ENCODE data around the gene ABO. TPM values are rescaled to one million over a fixed set of nuclear protein-coding genes. Genes with fewer than 3 reads are reported as not detected.

The ABO gene
- total and polyA plus RNA-seq, 2 donors (not counting 3 experiments of a cell fraction or from before 2014, with no cell fraction given): not detected

GRCh38 chr9:133207540-133208170, 67.3 kb downstream of the ABO start:
- Histone ChIP-seq H3K4me2 (ENCODE audit: insufficient read depth, low read length) (no peak overlapping the region), H3K9me1 (replicated peaks; ENCODE audit: control insufficient read depth, extremely low read depth, insufficient read depth, low read length) (no peaks in the 10 kb centered on the region), H2AFZ (ENCODE audit: low read depth, low read length) (no peak overlapping the region), H3K79me2 (ENCODE audit: control insufficient read depth, insufficient read depth, low read length) (no peaks in the 10 kb centered on the region), H3K4me3 (replicated peaks in 1 of 3; ENCODE audit: insufficient read depth in 1 of 3, low read depth in 1 of 3, low read length in 3 of 3) (no peak overlapping the region), H3K27me3 (ENCODE audit: control insufficient read depth in 2 of 2, insufficient read depth in 2 of 2, low read length in 2 of 2) (peaks cover 0 to 2% of the 10 kb centered on the region in 2 experiments), H3K9ac (replicated peaks; ENCODE audit: extremely low read depth, insufficient read depth, low read length) (no peak overlapping the region), H3K36me3 (ENCODE audit: control insufficient read depth in 2 of 2, extremely low read depth in 1 of 2, insufficient read depth in 2 of 2, low read length in 2 of 2) (no peaks in the 10 kb centered on the region), H4K20me1 (replicated peaks; ENCODE audit: control insufficient read depth, extremely low read depth, insufficient read depth, low read length) (no peaks in the 10 kb centered on the region), H3K27ac (ENCODE audit: insufficient read depth, low read depth, low read length) (no peak overlapping the region), H3K4me1 (ENCODE audit: control insufficient read depth, extremely low read depth, insufficient read depth, low read length) (no peaks in the 10 kb centered on the region), H3K9me3 (replicated peaks; ENCODE audit: control insufficient read depth, insufficient read depth, low read length) (no peaks in the 10 kb centered on the region)
- TF ChIP-seq FOS (IDR thresholded peaks at IDR 0.05; ENCODE audit: borderline replicate concordance, insufficient read depth, low read length) (no peak), JUN (IDR thresholded peaks at IDR 0.05; ENCODE audit: borderline replicate concordance, insufficient read depth, insufficient read length, low read depth) (no peak), POLR2A (IDR thresholded peaks at IDR 0.05; ENCODE audit: low read depth, low read length) (no peak), POLR2AphosphoS5 (IDR thresholded peaks at IDR 0.05; ENCODE audit: insufficient read depth, low read depth, low read length) (no peak), GATA2 (IDR thresholded peaks at IDR 0.05; ENCODE audit: insufficient read depth, insufficient read length, low read depth, low read length) (no peak)
- TF ChIP-seq, protein P1, sequence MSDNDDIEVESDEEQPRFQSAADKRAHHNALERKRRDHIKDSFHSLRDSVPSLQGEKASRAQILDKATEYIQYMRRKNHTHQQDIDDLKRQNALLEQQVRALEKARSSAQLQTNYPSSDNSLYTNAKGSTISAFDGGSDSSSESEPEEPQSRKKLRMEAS (IDR thresholded peaks at IDR 0.05; ENCODE audit: insufficient read depth, insufficient read length): no peak
- FAIRE-seq: no peak
- dilution Hi-C loops (cut with MboI; ENCODE audit: extremely low pct_ligation_motif_present, low sequenced_read_pairs) (no loop called here), intact Hi-C loops (cut with micrococcal nuclease) (no loop called here)
- BruUV-seq (replicated peaks): no TSS peak
- ChIA-PET CTCF (interaction anchor here (0.9 kb wide), 1 partner anchor 31 kb away, joined by 3 read pairs; no protein-coding TSS in a partner anchor), POLR2A (no interaction called here)
- DNase-seq (ENCODE audit: low read depth, low spot score): no peak

GRCh38 chr9:133207021-133207531, 67.9 kb downstream of the ABO start:
- POLR2A ChIA-PET: no interaction called here
- dilution Hi-C loops (cut with MboI; ENCODE audit: extremely low pct_ligation_motif_present, low sequenced_read_pairs): no loop called here
- Histone ChIP-seq H3K4me1 (ENCODE audit: control insufficient read depth, extremely low read depth, insufficient read depth, low read length) (no peaks in the 10 kb centered on the region), H3K27ac (ENCODE audit: insufficient read depth, low read depth, low read length) (no peak overlapping the region), H3K36me3 (ENCODE audit: control insufficient read depth in 2 of 2, extremely low read depth in 1 of 2, insufficient read depth in 2 of 2, low read length in 2 of 2) (no peaks in the 10 kb centered on the region), H3K4me2 (ENCODE audit: insufficient read depth, low read length) (no peak overlapping the region), H2AFZ (ENCODE audit: low read depth, low read length) (no peak overlapping the region), H3K79me2 (ENCODE audit: control insufficient read depth, insufficient read depth, low read length) (no peaks in the 10 kb centered on the region), H3K9ac (replicated peaks; ENCODE audit: extremely low read depth, insufficient read depth, low read length) (no peak overlapping the region), H3K9me3 (replicated peaks; ENCODE audit: control insufficient read depth, insufficient read depth, low read length) (no peaks in the 10 kb centered on the region), H3K9me1 (replicated peaks; ENCODE audit: control insufficient read depth, extremely low read depth, insufficient read depth, low read length) (no peaks in the 10 kb centered on the region), H4K20me1 (replicated peaks; ENCODE audit: control insufficient read depth, extremely low read depth, insufficient read depth, low read length) (no peaks in the 10 kb centered on the region), H3K4me3 (replicated peaks in 1 of 3; ENCODE audit: insufficient read depth in 1 of 3, low read depth in 1 of 3, low read length in 3 of 3) (no peak overlapping the region), H3K27me3 (ENCODE audit: control insufficient read depth in 2 of 2, insufficient read depth in 2 of 2, low read length in 2 of 2) (peaks cover 0 to 2% of the 10 kb centered on the region in 2 experiments)
- no TSS peak for BruUV-seq (replicated peaks)
- CTCF ChIA-PET: interaction anchor here (0.6 kb wide), 1 partner anchor 9 kb away, joined by 3 read pairs; no protein-coding TSS in a partner anchor
- intact Hi-C loops (cut with micrococcal nuclease): no loop called here
- no peak for DNase-seq (ENCODE audit: low read depth, low spot score)
- TF ChIP-seq POLR2AphosphoS5 (IDR thresholded peaks at IDR 0.05; ENCODE audit: insufficient read depth, low read depth, low read length): no peak
- no peak for TF ChIP-seq MYC (IDR thresholded peaks at IDR 0.05; ENCODE audit: low read depth, low read length)
- no peak for TF ChIP-seq POLR2A (IDR thresholded peaks at IDR 0.05; ENCODE audit: low read depth, low read length)
- TF ChIP-seq, protein P2, sequence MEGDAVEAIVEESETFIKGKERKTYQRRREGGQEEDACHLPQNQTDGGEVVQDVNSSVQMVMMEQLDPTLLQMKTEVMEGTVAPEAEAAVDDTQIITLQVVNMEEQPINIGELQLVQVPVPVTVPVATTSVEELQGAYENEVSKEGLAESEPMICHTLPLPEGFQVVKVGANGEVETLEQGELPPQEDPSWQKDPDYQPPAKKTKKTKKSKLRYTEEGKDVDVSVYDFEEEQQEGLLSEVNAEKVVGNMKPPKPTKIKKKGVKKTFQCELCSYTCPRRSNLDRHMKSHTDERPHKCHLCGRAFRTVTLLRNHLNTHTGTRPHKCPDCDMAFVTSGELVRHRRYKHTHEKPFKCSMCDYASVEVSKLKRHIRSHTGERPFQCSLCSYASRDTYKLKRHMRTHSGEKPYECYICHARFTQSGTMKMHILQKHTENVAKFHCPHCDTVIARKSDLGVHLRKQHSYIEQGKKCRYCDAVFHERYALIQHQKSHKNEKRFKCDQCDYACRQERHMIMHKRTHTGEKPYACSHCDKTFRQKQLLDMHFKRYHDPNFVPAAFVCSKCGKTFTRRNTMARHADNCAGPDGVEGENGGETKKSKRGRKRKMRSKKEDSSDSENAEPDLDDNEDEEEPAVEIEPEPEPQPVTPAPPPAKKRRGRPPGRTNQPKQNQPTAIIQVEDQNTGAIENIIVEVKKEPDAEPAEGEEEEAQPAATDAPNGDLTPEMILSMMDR (IDR thresholded peaks at IDR 0.05; ENCODE audit: extremely low read depth in 1 of 2, insufficient read depth in 1 of 2, low read depth in 1 of 2, low read length in 2 of 2): no peak
- no peak for TF ChIP-seq EZH2 (IDR thresholded peaks at IDR 0.05; ENCODE audit: borderline replicate concordance, low read depth, low read length, severe bottlenecking)
- TF ChIP-seq JUN (IDR thresholded peaks at IDR 0.05; ENCODE audit: borderline replicate concordance, insufficient read depth, insufficient read length, low read depth): no peak
- TF ChIP-seq, protein P1 (IDR thresholded peaks at IDR 0.05; ENCODE audit: insufficient read depth, insufficient read length): no peak
- no peak for TF ChIP-seq GATA2 (IDR thresholded peaks at IDR 0.05; ENCODE audit: insufficient read depth, insufficient read length, low read depth, low read length)
- TF ChIP-seq FOS (IDR thresholded peaks at IDR 0.05; ENCODE audit: borderline replicate concordance, insufficient read depth, low read length): no peak
- no peak for FAIRE-seq

All from endothelial cell of umbilical vein (primary cell).